Caco-2 (cell line): ENCODE data around the gene MAML2. TPM values are rescaled to one million over a fixed set of nuclear protein-coding genes. Genes with fewer than 3 reads are reported as not detected.
A peak's percentile ranks its signal among the peaks of the same experiment; 100 is the strongest.

Experiments used
- BruUV-seq: library from RNA; stranded (reverse); fragments of 400-500 nt; replicated peaks from 2 replicates; lab custom pipeline; 2021; lab: Mats Ljungman, UMichigan
- CTCF ChIA-PET: fragments of 300-600 bp; sonication (Branson Sonifier 250); formaldehyde crosslinking; loops from one replicate; lab custom pipeline; 2022; ENCODE audit warnings: antibody characterized with exemption; lab: Charles Lee
- POLR2A ChIA-PET: fragments of 300-600 bp; sonication (Branson Sonifier 250); formaldehyde crosslinking; loops from one replicate; lab custom pipeline; 2022; ENCODE audit warnings: antibody characterized with exemption; lab: Charles Lee
- DNase-seq, 2 experiments: peaks; one replicate each; pipeline versions ENCODE4 v3.0.0 to v3.0.0-alpha.2; 2020 to 2022
- H3K27me3 ChIP-seq: replicated peaks from 2 replicates; pipeline ENCODE4 v1.6.0; 2011; ENCODE audit warnings: low read length; ENCODE audit not compliant: control insufficient read depth, insufficient read depth
- H3K36me3 ChIP-seq: 2 replicates; pipeline ENCODE4 v1.5.1; 2011; ENCODE audit warnings: low read length; ENCODE audit not compliant: control insufficient read depth, insufficient read depth
- H3K4me1 ChIP-seq: fragments of 250-450 bp; sonication (Bioruptor Pico); 2 replicates; pipeline ENCODE4 v1.5.1; 2020; ENCODE audit warnings: mild to moderate bottlenecking
- H3K4me3 ChIP-seq: 2 replicates; pipeline ENCODE4 v1.5.1; 2011; ENCODE audit warnings: low read depth, mild to moderate bottlenecking, control low read depth, low read length
- H3K9me3 ChIP-seq: fragments of 250-450 bp; sonication (Bioruptor Pico); 2 replicates; pipeline ENCODE4 v1.5.1; 2020; ENCODE audit warnings: mild to moderate bottlenecking, moderate library complexity
- H3K27ac Mint-ChIP-seq: one replicate; pipeline ENCODE4 v1.8.0; 2022; ENCODE audit warnings: mixed read lengths; ENCODE audit not compliant: unreplicated experiment
- H3K27me3 Mint-ChIP-seq: one replicate; pipeline ENCODE4 v1.8.0; 2022; ENCODE audit warnings: mixed read lengths; ENCODE audit not compliant: insufficient read depth, unreplicated experiment
- H3K36me3 Mint-ChIP-seq: one replicate; pipeline ENCODE4 v1.8.0; 2022; ENCODE audit warnings: mild to moderate bottlenecking, mixed read lengths; ENCODE audit not compliant: insufficient read depth, unreplicated experiment
- H3K4me1 Mint-ChIP-seq: one replicate; pipeline ENCODE4 v1.8.0; 2022; ENCODE audit warnings: low read depth, mixed read lengths; ENCODE audit not compliant: unreplicated experiment
- H3K4me3 Mint-ChIP-seq: one replicate; pipeline ENCODE4 v1.8.0; 2022; ENCODE audit warnings: mild to moderate bottlenecking, moderate library complexity, mixed read lengths; ENCODE audit not compliant: unreplicated experiment
- H3K9me3 Mint-ChIP-seq: one replicate; pipeline ENCODE4 v1.8.0; 2022; ENCODE audit warnings: mixed read lengths; ENCODE audit not compliant: unreplicated experiment
- CTCF ChIP-seq, 2 experiments: fragments of 200-600 bp in 1 of 2; IDR thresholded peaks; 1 replicate in 1 of 2; 2 replicates in 1 of 2; pipeline versions ENCODE4 v1.5.1 to v1.8.0; 2011 to 2022; ENCODE audit warnings: antibody characterized with exemption in 1 of 2, control low read depth in 1 of 2, inconsistent platforms in 1 of 2, low read depth in 1 of 2, low read length in 1 of 2, mild to moderate bottlenecking in 1 of 2, moderate library complexity in 1 of 2; ENCODE audit not compliant: insufficient read depth in 1 of 2, severe bottlenecking in 1 of 2, unreplicated experiment in 1 of 2
- intact Hi-C: fragments of 100-400 bp; cut with micrococcal nuclease; formaldehyde crosslinking; loops from one replicate; pipeline ENCODE4 v1.10.0; 2022; ENCODE audit not compliant: unreplicated experiment
- total RNA-seq: library from RNA; stranded (reverse); gene quantifications from 2 replicates; pipeline ENCODE4 v1.2.3, GENCODE V29; 2022

MAML2 gene
- total RNA-seq, 1 experiment from 2014 or later, result 11.5 TPM

- H3K9me3 ChIP-seq, result no peaks in the 10 kb centered on the region
- POLR2A ChIA-PET, result interaction anchor here (0.7 kb wide), 1 partner anchor 182 kb away, joined by 3 read pairs; no protein-coding TSS in a partner anchor
- no peak for DNase-seq
- H3K36me3 ChIP-seq, result no peaks in the 10 kb centered on the region
- H3K27me3 ChIP-seq, result no peaks in the 10 kb centered on the region
- BruUV-seq, result no TSS peak
- no peak overlapping the region for H3K4me3 ChIP-seq
- no peak overlapping the region for H3K4me3 Mint-ChIP-seq
- peaks cover 23% of the 10 kb centered on the region for H3K4me1 Mint-ChIP-seq
- peaks cover 40% of the 10 kb centered on the region for H3K4me1 ChIP-seq
- CTCF ChIA-PET, result interaction anchor here (1.0 to 1.4 kb wide), 9 partner anchors 13 to 320 kb away, joined by 3 to 27 read pairs (median 5); partner anchors contain the start of gene MAML2
- no peaks in the 10 kb centered on the region for H3K36me3 Mint-ChIP-seq
- no peak for TF ChIP-seq CTCF (IDR thresholded peaks at IDR 0.05; ENCODE audit: insufficient read depth in 1 of 2, low read depth in 1 of 2, low read length in 1 of 2, severe bottlenecking in 1 of 2, unreplicated experiment in 1 of 2)
- no peaks in the 10 kb centered on the region for H3K27me3 Mint-ChIP-seq
- no peaks in the 10 kb centered on the region for H3K9me3 Mint-ChIP-seq
- H3K27ac Mint-ChIP-seq, result peak overlapping the region; percentile 77
- intact Hi-C loops, result loop anchor here (1.0 kb wide), 1 partner anchor 8 kb away; no protein-coding TSS in a partner anchor
Measured at GRCh38 chr11:96156379-96156722, 186.6 kb downstream of the MAML2 start.

GRCh38 chr11:96155627-96156378, 187.2 kb downstream of the MAML2 start:
- intact Hi-C loops, result loop anchor here (1.0 kb wide), 4 partner anchors 8 to 101 kb away; no protein-coding TSS in a partner anchor
- H3K27me3 Mint-ChIP-seq, result no peaks in the 10 kb centered on the region
- H3K36me3 Mint-ChIP-seq, result no peaks in the 10 kb centered on the region

More at GRCh38 chr11:96155627-96156378, 187.2 kb downstream of the MAML2 start:
- Histone ChIP-seq H3K27me3 (no peaks in the 10 kb centered on the region), H3K36me3 (no peaks in the 10 kb centered on the region), H3K4me3 (no peak overlapping the region), H3K4me1 (peaks cover 35% of the 10 kb centered on the region), H3K9me3 (no peaks in the 10 kb centered on the region)
- POLR2A ChIA-PET, result interaction anchor here (0.6 to 0.7 kb wide), 2 partner anchors 140 to 181 kb away, joined by 3 read pairs; no protein-coding TSS in a partner anchor
- CTCF ChIA-PET, result interaction anchor here (0.8 to 1.4 kb wide), 13 partner anchors 12 to 320 kb away, joined by 3 to 27 read pairs (median 4); partner anchors contain the start of gene MAML2
- Mint-ChIP-seq H3K27ac (peak overlapping the region; percentile 77), H3K4me3 (no peak overlapping the region), H3K4me1 (peaks cover 17% of the 10 kb centered on the region), H3K9me3 (no peaks in the 10 kb centered on the region)
- peak in 1 of 2 experiments; percentile 40 for TF ChIP-seq CTCF (IDR thresholded peaks at IDR 0.05; ENCODE audit: insufficient read depth in 1 of 2, low read depth in 1 of 2, low read length in 1 of 2, severe bottlenecking in 1 of 2, unreplicated experiment in 1 of 2)
- peak; percentile 79 to 82 for DNase-seq
- BruUV-seq, result no TSS peak
